GDM1 (cell line): Measurements from ENCODE around the gene MPV17L2.
A peak's percentile ranks its signal among the peaks of the same experiment; 100 is the strongest.
"Not testable (repeated sequence)": the region's sequence is repeated elsewhere in the genome, so short reads cannot be mapped to it uniquely, and the experiment has no call there.

Experiments
- DNase-seq: peaks from one replicate; lab custom pipeline; 2025; lab: John Stamatoyannopoulos, UW

The MPV17L2 gene

GRCh38 chr19:18193388-18194180, 566 bp downstream of the MPV17L2 start:
- no peak for DNase-seq

GRCh38 chr19:18194181-18194530, 1.1 kb downstream of the MPV17L2 start:
- DNase-seq, result no peak

- peak; percentile 19 for DNase-seq
These were observed 1.7 kb downstream of the MPV17L2 start for GRCh38 chr19:18194554-18195238.

- no peak for DNase-seq
These were observed 3.5 kb downstream of the MPV17L2 start for GRCh38 chr19:18196511-18196845.

- DNase-seq, result no peak
These were observed 4.3 kb downstream of the MPV17L2 start for GRCh38 chr19:18197306-18197705.

GRCh38 chr19:18197941-18198340, 4.9 kb downstream of the MPV17L2 start:
- no peak for DNase-seq

GRCh38 chr19:18198374-18198773, 5.4 kb downstream of the MPV17L2 start:
- no peak for DNase-seq

- no peak for DNase-seq
These were observed 9.4 kb downstream of the MPV17L2 start for GRCh38 chr19:18202397-18202777.

GRCh38 chr19:18202778-18203407, 9.9 kb downstream of the MPV17L2 start:
- no peak for DNase-seq

GRCh38 chr19:18203408-18203862, 10.4 kb downstream of the MPV17L2 start:
- peak; percentile 35 for DNase-seq

- DNase-seq, result peak; percentile 100
These were observed 10.9 kb downstream of the MPV17L2 start, which contains the start of gene RAB3A for GRCh38 chr19:18203863-18204393. RAB3A (minus strand) TSS chr19:18204042; CDS start chr19:18202740, 1,302 bp downstream.

GRCh38 chr19:18204394-18205199, 11.6 kb downstream of the MPV17L2 start:
- DNase-seq, result peak; percentile 72

GRCh38 chr19:18205200-18205892, 12.3 kb downstream of the MPV17L2 start:
- peak; percentile 51 for DNase-seq

GRCh38 chr19:18206018-18206417, 13.0 kb downstream of the MPV17L2 start:
- no peak for DNase-seq

GRCh38 chr19:18208098-18208951, 15.3 kb downstream of the MPV17L2 start:
- no peak for DNase-seq

GRCh38 chr19:18209912-18210311, 16.9 kb downstream of the MPV17L2 start:
- not testable (repeated sequence) for DNase-seq

- DNase-seq, result no peak
These were observed 18.7 kb downstream of the MPV17L2 start for GRCh38 chr19:18211683-18212082.

GRCh38 chr19:18214779-18215433, 21.9 kb downstream of the MPV17L2 start:
- DNase-seq, result no peak

GRCh38 chr19:18216789-18217188, 23.8 kb downstream of the MPV17L2 start:
- DNase-seq, result no peak

- DNase-seq, result no peak
These were observed 25.1 kb downstream of the MPV17L2 start for GRCh38 chr19:18218159-18218558.
